ENCODE results near the gene TARDBP.

- TF ChIP-seq POLR2AphosphoS5 (IDR thresholded peaks at IDR 0.05; ENCODE audit: low read depth, low read length) = no peak
- no peak for TF ChIP-seq CTCF (IDR thresholded peaks at IDR 0.05)
- TF ChIP-seq SIN3A (IDR thresholded peaks at IDR 0.05; ENCODE audit: borderline replicate concordance, insufficient read depth, low read depth, low read length) = no peak
- TF ChIP-seq REST (IDR thresholded peaks at IDR 0.05; ENCODE audit: insufficient read depth in 1 of 2, low read depth in 2 of 2, low read length in 1 of 2) = no peak
- TF ChIP-seq TCF7L2 (IDR thresholded peaks at IDR 0.05; ENCODE audit: low read depth, low read length) = no peak
Measured at GRCh38 chr1:11025618-11026017, 13.2 kb downstream of the TARDBP start.

All from Panc1 (cell line).